Kidney (tissue), 14 donors: ENCODE data around the gene CYP3A5. TPM values are rescaled to one million over a fixed set of nuclear protein-coding genes. Genes with fewer than 3 reads are reported as not detected.

Experiments
- DNase-seq, 5 donors: peaks; one replicate each; pipeline ENCODE4 v3.0.0-alpha.2; 2013 to 2020
- FAIRE-seq: peaks from 2 replicates; lab custom pipeline; 2012; peaks lifted over from hg19 to GRCh38; lab: Jason Lieb, UNC
- H3K27ac ChIP-seq, 2 donors: one replicate each; pipeline ENCODE4 v1.7.0; 2013; ENCODE audit warnings: low read depth in 2 of 2, low read length in 2 of 2, inconsistent platforms in 1 of 2
- H3K27me3 ChIP-seq: one replicate; pipeline ENCODE4 v1.7.1; 2013; ENCODE audit warnings: low read length, inconsistent platforms; ENCODE audit not compliant: control insufficient read depth, insufficient read depth
- H3K36me3 ChIP-seq, 3 donors: one replicate each; pipeline versions ENCODE4 v1.7.0 to v1.7.1; 2013; ENCODE audit warnings: low read length in 3 of 3, control low read depth in 1 of 3, inconsistent platforms in 1 of 3; ENCODE audit not compliant: insufficient read depth in 3 of 3, control insufficient read depth in 2 of 3
- H3K4me1 ChIP-seq, 3 donors: one replicate each; pipeline versions ENCODE4 v1.7.0 to v1.7.1; 2013; ENCODE audit warnings: low read length in 3 of 3, inconsistent platforms in 1 of 3, low read depth in 1 of 3; ENCODE audit not compliant: control insufficient read depth in 2 of 3, insufficient read depth in 2 of 3
- H3K4me3 ChIP-seq, 3 donors: one replicate each; pipeline versions ENCODE4 v1.7.0 to v1.8.1; 2013; ENCODE audit warnings: low read length in 3 of 3, control low read depth in 1 of 3, inconsistent platforms in 1 of 3
- H3K9ac ChIP-seq, 3 donors: one replicate each; pipeline versions ENCODE4 v1.7.0 to v1.7.1; 2013; ENCODE audit warnings: low read length in 3 of 3, control low read depth in 1 of 3, inconsistent platforms in 1 of 3
- H3K9me3 ChIP-seq, 3 donors: one replicate each; pipeline versions ENCODE4 v1.7.0 to v1.7.1; 2013; ENCODE audit warnings: low read length in 3 of 3, control low read depth in 1 of 3, inconsistent platforms in 1 of 3; ENCODE audit not compliant: control insufficient read depth in 2 of 3, insufficient read depth in 1 of 3
- CTCF ChIP-seq: IDR thresholded peaks from 3 replicates; pipeline ENCODE4 v1.5.1; 2012; ENCODE audit warnings: mild to moderate bottlenecking, moderate library complexity, borderline replicate concordance; ENCODE audit not compliant: insufficient read depth; ENCODE audit errors: extremely low read depth
- intact Hi-C: fragments of 100-400 bp; cut with DNase I; formaldehyde crosslinking; loops from one replicate; pipeline ENCODE4 v1.11.1; 2022
- polyA plus RNA-seq: library from polyadenylated mRNA; stranded (reverse); fragments of 350-450 nt; fragmentation: Illumina TruSeq; extraction: RNeasy Lipid Tissue Mini Kit (QIAGEN cat#74804); gene quantifications from one replicate; pipeline ENCODE4 v1.2.3, GENCODE V29; 2014; ENCODE audit warnings: low read depth, low replicate concordance; ENCODE audit not compliant: insufficient read depth
- total RNA-seq: library from RNA; stranded (reverse); fragmentation: NEBNext Ultra II Directional; extraction: Animal tissue kit (Norgen Biotek cat#: 25700); gene quantifications from one replicate; pipeline ENCODE4 v1.2.1, GENCODE V29; 2021
- donor health status: control.
- donor health status: control.
- donor health status: control.
- donor health status: control.
- donor health status: control.
- donor health status: DM: yes; HTN: yes; CAD: no.
- donor health status: Normal renal cell carcinoma (clear cell type).

CYP3A5 gene
- total and polyA plus RNA-seq, 2 donors from 2014 or later, result 7.6 to 13.5 TPM

- intact Hi-C loops, result no loop called here
- H3K27ac ChIP-seq, result peak overlapping the region in 1 of 2 donors; percentile 72
- H3K27me3 ChIP-seq, result no peaks in the 10 kb centered on the region
- FAIRE-seq (no peak), DNase-seq (no peak)
- peak overlapping the region; percentile 82 to 95 (median 87) for H3K9ac ChIP-seq
- H3K4me1 ChIP-seq, result peaks cover 0 to 7% (median 7%) of the 10 kb centered on the region in 3 donors
- H3K36me3 ChIP-seq, result peaks cover 2 to 33% (median 23%) of the 10 kb centered on the region in 3 donors
- TF ChIP-seq CTCF, result no peak
- peak overlapping the region; percentile 92 to 96 (median 95) for H3K4me3 ChIP-seq
- H3K9me3 ChIP-seq, result no peaks in the 10 kb centered on the region
These were observed 62.5 kb downstream of the CYP3A5 start for GRCh38 chr7:99617192-99617781.

GRCh38 chr7:99616359-99617191, 63.2 kb downstream of the CYP3A5 start, which contains the start of gene ZSCAN25:
ZSCAN25 (plus strand) TSS chr7:99616946; CDS start chr7:99619607, 2,661 bp downstream.
- DNase-seq (peak; percentile 94 to 98 (median 96)), FAIRE-seq (no peak)
- peak within 1 kb of the TSS; percentile 72 to 78 for H3K27ac ChIP-seq
- H3K9ac ChIP-seq, result peak within 1 kb of the TSS; percentile 86 to 95 (median 87)
- no peaks in the 10 kb centered on the region for H3K27me3 ChIP-seq
- peak within 1 kb of the TSS; percentile 92 to 96 (median 95) for H3K4me3 ChIP-seq
- H3K4me1 ChIP-seq, result peaks cover 0 to 7% (median 7%) of the 10 kb centered on the region in 3 donors
- intact Hi-C loops, result no loop called here
- peak; percentile 37 for TF ChIP-seq CTCF
- peaks cover 0 to 30% (median 23%) of the 10 kb centered on the region in 3 donors for H3K36me3 ChIP-seq
- H3K9me3 ChIP-seq, result no peaks in the 10 kb centered on the region

GRCh38 chr7:99615989-99616358, 63.8 kb downstream of the CYP3A5 start:
- Histone ChIP-seq H3K4me1 (peaks cover 0 to 7% (median 7%) of the 10 kb centered on the region in 3 donors), H3K36me3 (peaks cover 0 to 24% (median 17%) of the 10 kb centered on the region in 3 donors), H3K27me3 (no peaks in the 10 kb centered on the region), H3K9ac (no peak overlapping the region), H3K9me3 (no peaks in the 10 kb centered on the region), H3K4me3 (peak overlapping the region in 2 of 3 donors; percentile 95 to 96), H3K27ac (no peak overlapping the region)
- TF ChIP-seq CTCF, result no peak
- intact Hi-C loops, result no loop called here
- FAIRE-seq, result no peak
- no peak for DNase-seq
